LNCAP (cell line): ENCODE data around the gene ITM2C.

Source experiments
- CTCF ChIP-seq: fragments of 450-650 bp; IDR thresholded peaks from 2 replicates; pipeline ENCODE4 v1.5.1; 2017; ENCODE audit warnings: mild to moderate bottlenecking

The ITM2C gene

GRCh38 chr2:230893338-230893737 is 28.6 kb downstream of the ITM2C start:
- no peak for TF ChIP-seq CTCF

DNA sequence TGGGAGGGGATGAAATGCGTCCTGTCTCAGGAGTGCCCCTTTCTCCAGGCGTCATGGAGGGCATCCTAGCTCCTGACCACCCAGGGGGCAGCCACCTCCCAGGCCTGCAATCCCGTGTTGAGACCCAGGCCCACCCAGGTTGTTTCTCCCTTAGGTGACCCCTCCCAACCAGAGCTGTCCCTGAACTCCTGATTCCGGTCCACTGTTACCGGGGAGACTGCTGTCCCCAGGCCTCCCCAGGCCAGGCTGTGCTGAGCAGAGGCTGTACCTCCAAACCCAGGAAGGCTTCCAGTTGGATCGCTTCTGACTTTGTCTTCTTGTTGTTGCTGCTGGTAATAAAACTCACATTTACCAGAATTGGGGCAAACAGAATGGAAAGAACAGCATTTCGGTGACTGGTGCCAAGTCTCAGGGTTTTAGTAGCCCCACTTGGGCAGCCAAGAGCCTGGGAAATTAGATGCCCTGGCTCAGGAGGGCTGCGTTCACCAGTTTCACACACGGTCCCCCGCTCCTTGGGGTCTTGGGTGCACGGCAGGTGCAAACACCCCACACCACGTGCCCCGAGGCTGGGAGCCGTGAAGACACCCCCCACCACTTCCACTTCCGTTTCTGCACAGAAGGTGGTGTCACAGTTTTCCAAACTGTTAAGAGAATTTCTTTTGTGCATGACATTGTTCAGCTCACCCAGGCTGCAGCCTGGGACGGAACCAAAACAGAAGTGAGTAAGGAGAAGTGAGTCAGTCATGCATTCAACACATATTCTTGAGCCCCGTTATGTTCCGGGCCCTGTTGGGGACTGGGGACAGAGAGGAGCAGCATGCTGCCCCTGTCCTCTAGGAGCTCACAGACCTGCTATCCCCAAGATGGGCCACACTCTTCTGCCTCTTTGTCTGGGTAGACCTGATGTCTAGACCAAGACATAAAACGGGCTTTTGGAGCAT is 29.4 kb downstream of the ITM2C start:
- TF ChIP-seq CTCF, result no peak

DNA sequence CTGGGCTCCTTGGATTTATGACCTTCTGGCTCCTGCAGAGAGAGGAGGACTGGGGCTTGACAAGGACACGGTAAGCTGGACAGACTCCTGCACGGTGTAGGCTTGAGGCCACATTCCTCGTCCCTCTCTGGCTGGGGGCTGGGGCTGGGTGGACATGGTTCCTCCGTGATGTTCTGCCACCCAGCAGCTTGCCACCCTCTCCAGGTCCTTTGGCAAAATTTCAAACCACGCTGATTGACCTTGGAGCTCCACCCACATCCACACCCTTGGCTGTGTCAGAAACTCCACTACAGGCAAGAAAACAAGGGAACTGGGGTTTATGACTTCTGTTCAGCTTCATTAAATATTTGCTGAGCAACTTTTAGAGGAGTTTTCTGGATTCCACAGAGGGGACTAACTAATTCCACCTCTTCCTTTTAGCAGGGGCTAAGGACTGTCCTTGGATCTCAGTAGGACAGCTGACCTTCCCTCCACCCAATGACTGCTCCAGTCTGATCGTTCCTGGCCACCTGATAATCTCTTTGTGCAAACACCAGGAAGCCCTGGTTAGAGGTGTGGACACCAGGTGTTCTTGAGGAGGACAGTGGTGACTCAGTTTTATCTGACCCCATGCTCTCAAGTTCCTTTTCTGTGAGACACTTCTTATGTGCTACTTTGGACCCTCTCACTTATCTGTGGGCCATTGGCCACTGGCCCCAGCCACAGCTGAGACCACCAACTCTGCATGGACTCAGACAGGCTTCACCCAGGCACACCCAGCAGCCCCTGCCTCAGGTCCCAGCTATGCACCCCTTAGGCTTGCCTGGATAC is 31.0 kb downstream of the ITM2C start:
- no peak for TF ChIP-seq CTCF

- TF ChIP-seq CTCF, result no peak
These were observed 31.8 kb downstream of the ITM2C start for GRCh38 chr2:230896346-230897115.

GRCh38 chr2:230898016-230898712 is 33.4 kb downstream of the ITM2C start:
- no peak for TF ChIP-seq CTCF

GRCh38 chr2:230898713-230899091 is 34.0 kb downstream of the ITM2C start:
- no peak for TF ChIP-seq CTCF

DNA sequence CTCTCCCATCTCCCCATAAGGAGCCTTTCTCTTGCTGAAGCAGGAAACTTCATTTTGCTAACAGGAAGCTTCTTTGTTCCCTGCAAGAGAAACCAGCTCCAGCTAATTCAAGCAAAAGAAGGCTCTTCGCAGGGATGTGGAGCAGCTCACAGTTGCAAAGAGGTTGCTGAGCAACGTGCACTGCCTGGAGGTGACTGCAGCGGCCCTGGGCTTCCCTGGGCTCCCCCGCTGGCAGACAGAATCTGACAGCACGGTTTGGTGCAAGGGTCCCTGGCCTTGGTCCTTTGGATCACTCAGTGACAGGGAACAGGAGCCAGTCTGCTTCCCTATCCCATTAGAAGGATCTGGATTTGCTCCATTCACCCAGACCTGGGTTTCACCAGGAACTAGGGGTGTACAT is 34.5 kb downstream of the ITM2C start:
- no peak for TF ChIP-seq CTCF
